Left ventricle myocardium inferior (tissue), 1 donor: ENCODE data around the gene CERS6. TPM values are rescaled to one million over a fixed set of nuclear protein-coding genes. Genes with fewer than 3 reads are reported as not detected.

Source experiments
- DNase-seq: peaks from one replicate; pipeline ENCODE4 v3.0.0-alpha.2; 2020
- H3K27ac ChIP-seq: fragments of 200-600 bp; replicated peaks from 2 replicates; pipeline ENCODE4 v1.8.0; 2021
- H3K27me3 ChIP-seq: fragments of 200-600 bp; 2 replicates; pipeline ENCODE4 v1.8.0; 2021; ENCODE audit warnings: low read depth
- H3K36me3 ChIP-seq: fragments of 200-600 bp; 2 replicates; pipeline ENCODE4 v1.8.0; 2021
- H3K4me1 ChIP-seq: fragments of 200-600 bp; 2 replicates; pipeline ENCODE4 v1.8.0; 2021
- H3K4me3 ChIP-seq: fragments of 200-600 bp; 2 replicates; pipeline ENCODE4 v1.8.0; 2021; ENCODE audit warnings: mild to moderate bottlenecking, moderate library complexity
- H3K9me3 ChIP-seq: fragments of 200-600 bp; replicated peaks from 2 replicates; pipeline ENCODE4 v1.8.0; 2021
- CTCF ChIP-seq: fragments of 200-600 bp; IDR thresholded peaks from 2 replicates; pipeline ENCODE4 v1.8.0; 2021; ENCODE audit warnings: antibody characterized with exemption, mild to moderate bottlenecking, borderline replicate concordance
- intact Hi-C: fragments of 100-400 bp; cut with micrococcal nuclease; formaldehyde crosslinking; loops from one replicate; pipeline ENCODE4 v1.11.0; 2022
- total RNA-seq: library from RNA; stranded (reverse); fragmentation: NEBNext Ultra II Directional; extraction: Animal tissue kit (Norgen Biotek cat#: 25700); gene quantifications from one replicate; pipeline ENCODE4 v1.2.1, GENCODE V29; 2021
- donor health status: DM: no; HTN: yes; CAD: no; lungs with severe emphysema.

Gene CERS6
- total RNA-seq, 1 donor from 2014 or later: 68.9 TPM

- intact Hi-C loops: no loop called here
- no peaks in the 10 kb centered on the region for H3K9me3 ChIP-seq
- H3K27ac ChIP-seq: peak overlapping the region; percentile 90
- no peaks in the 10 kb centered on the region for H3K36me3 ChIP-seq
- H3K4me3 ChIP-seq: peak overlapping the region; percentile 15
- H3K27me3 ChIP-seq: no peaks in the 10 kb centered on the region
- peaks cover 87% of the 10 kb centered on the region for H3K4me1 ChIP-seq
- TF ChIP-seq CTCF: no peak
- no peak for DNase-seq
Observed at GRCh38 chr2:168639018-168639417, 182.9 kb downstream of the CERS6 start.

- peak overlapping the region; percentile 15 for H3K4me3 ChIP-seq
- TF ChIP-seq CTCF: no peak
- peaks cover 86% of the 10 kb centered on the region for H3K4me1 ChIP-seq
- H3K27ac ChIP-seq: peak overlapping the region; percentile 90
- no peaks in the 10 kb centered on the region for H3K9me3 ChIP-seq
- H3K36me3 ChIP-seq: no peaks in the 10 kb centered on the region
- DNase-seq: peak; percentile 70
- no peaks in the 10 kb centered on the region for H3K27me3 ChIP-seq
- intact Hi-C loops: no loop called here
Observed at GRCh38 chr2:168639441-168639898, 183.4 kb downstream of the CERS6 start.

GRCh38 chr2:168640039-168640438, 184.0 kb downstream of the CERS6 start:
- Histone ChIP-seq H3K27ac (peak overlapping the region; percentile 90), H3K4me1 (peaks cover 83% of the 10 kb centered on the region), H3K4me3 (peak overlapping the region; percentile 15), H3K9me3 (no peaks in the 10 kb centered on the region), H3K27me3 (no peaks in the 10 kb centered on the region), H3K36me3 (no peaks in the 10 kb centered on the region)
- intact Hi-C loops: no loop called here
- no peak for TF ChIP-seq CTCF
- DNase-seq: no peak

GRCh38 chr2:168641636-168642035, 185.6 kb downstream of the CERS6 start:
- DNase-seq: no peak
- Histone ChIP-seq H3K4me1 (peaks cover 68% of the 10 kb centered on the region), H3K27ac (peak overlapping the region; percentile 90), H3K27me3 (no peaks in the 10 kb centered on the region), H3K36me3 (no peaks in the 10 kb centered on the region), H3K4me3 (no peak overlapping the region), H3K9me3 (peaks cover 5% of the 10 kb centered on the region)
- intact Hi-C loops: no loop called here
- no peak for TF ChIP-seq CTCF

- Histone ChIP-seq H3K9me3 (peaks cover 5% of the 10 kb centered on the region), H3K27me3 (no peaks in the 10 kb centered on the region), H3K27ac (peak overlapping the region; percentile 90), H3K4me3 (no peak overlapping the region), H3K4me1 (peaks cover 73% of the 10 kb centered on the region), H3K36me3 (no peaks in the 10 kb centered on the region)
- DNase-seq: no peak
- intact Hi-C loops: no loop called here
- no peak for TF ChIP-seq CTCF
Observed at GRCh38 chr2:168642873-168643272, 186.8 kb downstream of the CERS6 start.
